HepG2 (cell line): ENCODE data around the gene ZBED3. TPM values are rescaled to one million over a fixed set of nuclear protein-coding genes. Genes with fewer than 3 reads are reported as not detected.

ENCODE experiments used
- ATAC-seq: fragments of 200-7000 bp; cut with Tn5 transposase; 3 replicates; pipeline ENCODE4 v1.9.1; 2020; ENCODE audit warnings: mild to moderate bottlenecking, moderate library complexity
- BruUV-seq: library from RNA; stranded (reverse); fragments of 400-500 nt; replicated peaks from 2 replicates; lab custom pipeline; 2021; lab: Mats Ljungman, UMichigan
- CTCF ChIA-PET: fragments of 300-600 bp; formaldehyde crosslinking; extraction: SDS; loops from one replicate; lab custom pipeline; 2021; ENCODE audit warnings: low total read pairs, inconsistent platforms, low intra/inter-chr PET ratio; lab: Yijun Ruan, JAX
- POLR2A ChIA-PET: fragments of 350-600 bp; sonication (Branson Sonifier 250); formaldehyde crosslinking; loops from one replicate; lab custom pipeline; 2020; ENCODE audit warnings: antibody characterized with exemption, inconsistent platforms; lab: Yijun Ruan, JAX
- DNase-seq: peaks from one replicate; pipeline ENCODE4 v3.0.0-alpha.2; 2015; ENCODE audit warnings: low spot score
- FAIRE-seq: peaks from 3 replicates; lab custom pipeline; 2011; peaks lifted over from hg19 to GRCh38; lab: Jason Lieb, UNC
- H2AFZ ChIP-seq: one replicate; pipeline ENCODE4 v1.6.1; 2011; ENCODE audit warnings: low read length, inconsistent platforms
- H3K27ac ChIP-seq: fragments of 300-600 bp; 3 replicates; pipeline ENCODE4 v1.8.0; 2011; ENCODE audit warnings: mixed run types, mild to moderate bottlenecking, mixed read lengths, low read length, inconsistent platforms; ENCODE audit not compliant: insufficient read depth; ENCODE audit errors: extremely low read length
- H3K27me3 ChIP-seq, 2 experiments: fragments of 200-600 bp in 1 of 2; 2 replicates in 1 of 2; 3 replicates in 1 of 2; pipeline versions ENCODE4 v1.6.0 to v1.8.0; 2011; ENCODE audit warnings: low read length in 2 of 2, mild to moderate bottlenecking in 2 of 2, moderate library complexity in 2 of 2, inconsistent platforms in 1 of 2; ENCODE audit not compliant: insufficient read depth in 2 of 2, control insufficient read depth in 1 of 2
- H3K36me3 ChIP-seq, 2 experiments: fragments of 200-600 bp in 1 of 2; replicated peaks in 1 of 2; 2 replicates in 1 of 2; 3 replicates in 1 of 2; pipeline versions ENCODE4 v1.5.1 to v1.8.0; 2011; ENCODE audit warnings: low read length in 2 of 2, inconsistent platforms in 1 of 2; ENCODE audit not compliant: insufficient read depth in 2 of 2, control insufficient read depth in 1 of 2
- H3K4me1 ChIP-seq: 2 replicates; pipeline ENCODE4 v1.5.1; 2012; ENCODE audit warnings: low read length, inconsistent platforms; ENCODE audit not compliant: insufficient read depth
- H3K4me2 ChIP-seq: 2 replicates; pipeline ENCODE4 v1.6.0; 2011; ENCODE audit warnings: low read depth, low read length, inconsistent platforms
- H3K4me3 ChIP-seq, 3 experiments: fragments of 200-600 bp in 1 of 3; sonication (generic), shearing (Covaris generic) in 1 of 3; replicated peaks in 1 of 3; 2 replicates each; pipeline ENCODE4 v1.5.1; 2011 to 2016; ENCODE audit warnings: low read length in 3 of 3, inconsistent platforms in 2 of 3, low read depth in 2 of 3, mild to moderate bottlenecking in 2 of 3, control low read depth in 1 of 3, mixed read lengths in 1 of 3; ENCODE audit not compliant: insufficient read depth in 1 of 3
- H3K79me2 ChIP-seq: one replicate; pipeline ENCODE4 v1.6.1; 2011; ENCODE audit warnings: low read length, inconsistent platforms; ENCODE audit not compliant: insufficient read depth
- H3K9ac ChIP-seq: 2 replicates; pipeline ENCODE4 v1.6.0; 2011; ENCODE audit warnings: mild to moderate bottlenecking, low read depth, low read length, inconsistent platforms; ENCODE audit not compliant: insufficient read depth
- H3K9me3 ChIP-seq: 2 replicates; pipeline ENCODE4 v1.5.1; 2012; ENCODE audit warnings: mild to moderate bottlenecking, low read length
- H4K20me1 ChIP-seq: 2 replicates; pipeline ENCODE4 v1.6.0; 2011; ENCODE audit warnings: inconsistent platforms, mild to moderate bottlenecking, low read length, moderate library complexity; ENCODE audit not compliant: insufficient read depth
- ATAD3A ChIP-seq: sonication (generic); formaldehyde crosslinking; IDR thresholded peaks from 2 replicates; pipeline ENCODE4 v1.4.0; 2020; ENCODE audit warnings: missing genetic modification reagents
- BRCA1 ChIP-seq: sonication (generic); formaldehyde crosslinking; IDR thresholded peaks from 2 replicates; pipeline ENCODE4 v1.4.0; 2020; ENCODE audit warnings: missing genetic modification reagents
- HES4 ChIP-seq: sonication (generic); formaldehyde crosslinking; IDR thresholded peaks from 2 replicates; pipeline ENCODE4 v1.9.0; 2021; ENCODE audit warnings: mild to moderate bottlenecking, missing genetic modification reagents, borderline replicate concordance
- KLF12 ChIP-seq: sonication (generic); formaldehyde crosslinking; IDR thresholded peaks from 2 replicates; pipeline ENCODE4 v1.4.0; 2020; ENCODE audit warnings: missing genetic modification reagents, borderline replicate concordance
- KLF16 ChIP-seq, 2 experiments: sonication (generic) in 1 of 2; formaldehyde crosslinking in 1 of 2; IDR thresholded peaks; 2 replicates each; pipeline versions ENCODE4 v1.6.1 to v1.8.0; 2016 to 2023; ENCODE audit warnings: missing genetic modification reagents in 2 of 2, missing compliant biosample characterization in 1 of 2
- MIXL1 ChIP-seq: IDR thresholded peaks from 2 replicates; pipeline ENCODE4 v1.6.1; 2016
- NR3C1 ChIP-seq: sonication (generic); formaldehyde crosslinking; IDR thresholded peaks from 2 replicates; pipeline ENCODE4 v1.4.0; 2020; ENCODE audit warnings: missing genetic modification reagents
- RARG ChIP-seq: sonication (generic); formaldehyde crosslinking; IDR thresholded peaks from 2 replicates; pipeline ENCODE4 v1.4.0; 2020; ENCODE audit warnings: low read depth, mild to moderate bottlenecking, missing genetic modification reagents
- ZBTB7A ChIP-seq: sonication (generic); formaldehyde crosslinking; IDR thresholded peaks from 2 replicates; pipeline ENCODE4 v1.8.0; 2022; ENCODE audit warnings: mild to moderate bottlenecking, missing genetic modification reagents
- ZIK1 ChIP-seq: sonication (generic); formaldehyde crosslinking; IDR thresholded peaks from 2 replicates; pipeline ENCODE4 v1.5.0; 2020; ENCODE audit warnings: mild to moderate bottlenecking, low read depth, missing genetic modification reagents, borderline replicate concordance
- ZNF30 ChIP-seq: sonication (generic); formaldehyde crosslinking; IDR thresholded peaks from 2 replicates; pipeline ENCODE4 v1.5.0; 2020; ENCODE audit warnings: mild to moderate bottlenecking, missing genetic modification reagents
- ZNF501 ChIP-seq: sonication (generic); formaldehyde crosslinking; IDR thresholded peaks from 2 replicates; pipeline ENCODE4 v1.5.1; 2020; ENCODE audit warnings: mild to moderate bottlenecking, moderate library complexity, missing genetic modification reagents
- ZNF773 ChIP-seq: sonication (generic); formaldehyde crosslinking; IDR thresholded peaks from 2 replicates; pipeline ENCODE4 v1.4.0; 2020; ENCODE audit warnings: missing genetic modification reagents, borderline replicate concordance
- ZNF841 ChIP-seq: sonication (generic); formaldehyde crosslinking; IDR thresholded peaks from 2 replicates; pipeline ENCODE4 v1.8.1; 2023; ENCODE audit warnings: missing genetic modification reagents, borderline replicate concordance
- ZNF850 ChIP-seq: sonication (generic); formaldehyde crosslinking; conservative IDR thresholded peaks from 2 replicates; pipeline ENCODE4 v1.9.0; 2021; ENCODE audit warnings: mild to moderate bottlenecking, missing genetic modification reagents
- WGBS: methylation state at CpG from one replicate; pipeline ENCODE4 v1.1.6; 2017; ENCODE audit warnings: low lambda C conversion rate; 5-methylcytosine and 5-hydroxymethylcytosine counted together
- in situ Hi-C: cut with HindIII; loops from 2 replicates; pipeline ENCODE4 v1.10.0; 2017; ENCODE audit warnings: low pct_unique_long_range_greater_than_20kb; ENCODE audit not compliant: extremely low pct_ligation_motif_present
- intact Hi-C: fragments of 100-400 bp; cut with micrococcal nuclease; formaldehyde crosslinking; loops from one replicate; pipeline ENCODE4 v1.10.0; 2022; ENCODE audit not compliant: unreplicated experiment
- polyA plus RNA-seq, 8 experiments: library from polyadenylated mRNA; depleted of rRNA in 3 of 8; stranded (reverse) in 7 of 8; unstranded in 1 of 8; fragments of >200 nt; fragmentation: Illumina TruSeq in 4 of 8; extraction: Trizol in 4 of 8; gene quantifications; 2 replicates each; pipeline versions ENCODE4 v1.2.1 to v1.2.3, GENCODE V29; 2011 to 2016; ENCODE audit warnings: low read depth in 4 of 8, missing spikeins in 1 of 8, mixed read lengths in 1 of 8; ENCODE audit not compliant: insufficient read depth in 1 of 8
- total RNA-seq, 5 experiments: library from RNA; depleted of rRNA; stranded (reverse); fragments of >200 nt; fragmentation: Illumina TruSeq; extraction: Trizol; gene quantifications; 2 replicates each; pipeline ENCODE4 v1.2.3, GENCODE V29; 2016; ENCODE audit warnings: low read depth in 1 of 5
- TF ChIP-seq, protein P1 (sequence below): sonication (generic); formaldehyde crosslinking; IDR thresholded peaks from 2 replicates; pipeline ENCODE4 v1.9.0; 2022; ENCODE audit warnings: missing genetic modification reagents, mild to moderate bottlenecking, borderline replicate concordance
- TF ChIP-seq, protein P2 (sequence below): IDR thresholded peaks from 2 replicates; pipeline ENCODE4 v1.6.1; 2016; ENCODE audit warnings: missing genetic modification reagents, missing compliant biosample characterization

ZBED3 gene
- total and polyA plus RNA-seq, 2 of the 13 experiments (the other 11 are each of a cell fraction or from before 2014, with no cell fraction given) = 2.3 to 8.1 TPM

DNA sequence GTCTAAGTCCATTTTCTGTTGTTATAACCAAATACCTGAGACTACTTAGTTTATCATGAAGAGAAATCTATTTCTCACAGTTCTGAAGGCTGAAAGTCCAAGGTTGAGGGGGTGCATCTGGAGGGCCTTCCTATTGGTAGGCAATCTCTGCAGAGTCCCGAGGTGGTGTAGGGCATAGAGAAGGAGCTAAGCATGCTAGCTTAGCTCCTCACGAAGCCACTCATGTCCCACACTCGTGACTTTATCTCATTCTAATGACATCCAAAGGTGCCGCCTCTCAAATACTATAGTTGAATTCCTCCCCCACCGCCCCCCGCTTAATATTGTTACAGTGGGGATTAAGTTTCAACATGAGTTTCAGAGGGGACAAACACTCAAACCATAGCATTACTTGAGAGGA is 36.0 kb upstream of the ZBED3 start:
- FAIRE-seq = no peak
- Histone ChIP-seq H3K27me3 (no peaks in the 10 kb centered on the region), H3K36me3 (no peaks in the 10 kb centered on the region), H3K9ac (no peak overlapping the region), H3K79me2 (no peaks in the 10 kb centered on the region), H3K4me2 (no peak overlapping the region), H3K4me3 (no peak overlapping the region), H3K9me3 (no peaks in the 10 kb centered on the region), H3K4me1 (no peaks in the 10 kb centered on the region), H4K20me1 (no peaks in the 10 kb centered on the region), H2AFZ (no peak overlapping the region), H3K27ac (no peak overlapping the region)
- no TSS peak for BruUV-seq
- ChIA-PET CTCF (no interaction called here), POLR2A (no interaction called here)
- TF ChIP-seq MIXL1 (CRISPR knock-in tag) = no peak
- no peak for TF ChIP-seq ZBTB7A
- TF ChIP-seq HES4 = no peak
- no peak for TF ChIP-seq ZNF30
- no peak for TF ChIP-seq NR3C1
- no peak for TF ChIP-seq KLF12 (CRISPR knock-in tag)
- no peak for TF ChIP-seq ATAD3A
- WGBS = 86% methylated on average over 6 of the region's 6 CpGs
- in situ Hi-C loops (no loop called here), intact Hi-C loops (no loop called here)
- DNase-seq = no peak
- no peak for ATAC-seq

DNA sequence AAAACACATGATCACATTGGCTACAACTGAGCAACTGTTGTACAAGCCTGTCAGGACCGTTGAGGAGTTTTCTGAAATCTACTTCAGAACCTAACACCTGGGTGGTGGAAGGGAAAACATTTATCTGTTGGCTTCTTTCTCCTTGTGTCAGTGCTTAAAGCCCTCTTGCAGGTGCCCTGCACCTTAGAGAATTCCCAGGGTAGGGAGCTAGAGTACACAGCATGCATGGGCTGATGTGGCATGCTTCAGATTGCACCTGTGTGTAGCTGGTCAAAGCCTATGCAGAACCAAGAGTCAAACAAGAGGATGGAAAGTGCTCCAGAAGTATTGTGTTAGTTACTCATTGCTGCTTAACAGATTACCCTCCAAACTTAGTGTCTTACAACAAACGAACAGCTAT is 33.6 kb upstream of the ZBED3 start:
- no peak overlapping the region for H3K4me3 ChIP-seq
- no peaks in the 10 kb centered on the region for H3K79me2 ChIP-seq
- no peaks in the 10 kb centered on the region for H4K20me1 ChIP-seq
- no TSS peak for BruUV-seq
- WGBS = 100% methylated on average over 2 of the region's 2 CpGs
- H2AFZ ChIP-seq = no peak overlapping the region
- H3K4me1 ChIP-seq = no peaks in the 10 kb centered on the region
- H3K36me3 ChIP-seq = no peaks in the 10 kb centered on the region
- H3K27ac ChIP-seq = no peak overlapping the region
- no peaks in the 10 kb centered on the region for H3K27me3 ChIP-seq
- no peak for DNase-seq
- H3K9ac ChIP-seq = no peak overlapping the region
- H3K9me3 ChIP-seq = no peaks in the 10 kb centered on the region
- CTCF ChIA-PET = no interaction called here
- H3K4me2 ChIP-seq = no peak overlapping the region
- FAIRE-seq = no peak
- ATAC-seq = no peak
- POLR2A ChIA-PET = no interaction called here
- in situ Hi-C loops (no loop called here), intact Hi-C loops (no loop called here)
- TF ChIP-seq BRCA1 (CRISPR knock-in tag) = no peak
- TF ChIP-seq, protein P1, sequence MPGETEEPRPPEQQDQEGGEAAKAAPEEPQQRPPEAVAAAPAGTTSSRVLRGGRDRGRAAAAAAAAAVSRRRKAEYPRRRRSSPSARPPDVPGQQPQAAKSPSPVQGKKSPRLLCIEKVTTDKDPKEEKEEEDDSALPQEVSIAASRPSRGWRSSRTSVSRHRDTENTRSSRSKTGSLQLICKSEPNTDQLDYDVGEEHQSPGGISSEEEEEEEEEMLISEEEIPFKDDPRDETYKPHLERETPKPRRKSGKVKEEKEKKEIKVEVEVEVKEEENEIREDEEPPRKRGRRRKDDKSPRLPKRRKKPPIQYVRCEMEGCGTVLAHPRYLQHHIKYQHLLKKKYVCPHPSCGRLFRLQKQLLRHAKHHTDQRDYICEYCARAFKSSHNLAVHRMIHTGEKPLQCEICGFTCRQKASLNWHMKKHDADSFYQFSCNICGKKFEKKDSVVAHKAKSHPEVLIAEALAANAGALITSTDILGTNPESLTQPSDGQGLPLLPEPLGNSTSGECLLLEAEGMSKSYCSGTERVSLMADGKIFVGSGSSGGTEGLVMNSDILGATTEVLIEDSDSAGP (CRISPR knock-in tag) = no peak
- TF ChIP-seq ZNF773 (CRISPR knock-in tag) = no peak
- no peak for TF ChIP-seq RARG (CRISPR knock-in tag)
- TF ChIP-seq KLF16 (CRISPR knock-in tag; IDR thresholded peaks at IDR 0.05) = no peak
- TF ChIP-seq ZNF501 (CRISPR knock-in tag) = no peak
- no peak for TF ChIP-seq ZNF850 (CRISPR knock-in tag)
- TF ChIP-seq, protein P2, sequence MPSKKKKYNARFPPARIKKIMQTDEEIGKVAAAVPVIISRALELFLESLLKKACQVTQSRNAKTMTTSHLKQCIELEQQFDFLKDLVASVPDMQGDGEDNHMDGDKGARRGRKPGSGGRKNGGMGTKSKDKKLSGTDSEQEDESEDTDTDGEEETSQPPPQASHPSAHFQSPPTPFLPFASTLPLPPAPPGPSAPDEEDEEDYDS = no peak
- no peak for TF ChIP-seq ZIK1
- TF ChIP-seq ZNF841 = no peak
